Sigmoid colon (tissue), 4 donors: ENCODE data around the gene ZNF79.

Experiments used
- POLR2AphosphoS5 ChIP-seq, 4 donors: sonication (generic); formaldehyde crosslinking; IDR thresholded peaks; one replicate each; pipeline ENCODE4 v1.6.1; 2017; ENCODE audit warnings: antibody characterized with exemption in 4 of 4
- TF ChIP-seq, protein P1 (sequence below), 4 experiments: fragments of 450-650 bp in 3 of 4; fragments of 200-600 bp in 1 of 4; IDR thresholded peaks; one replicate each; pipeline ENCODE4 v1.5.1; 2016 to 2019; ENCODE audit warnings: antibody characterized with exemption in 4 of 4, mild to moderate bottlenecking in 3 of 4, moderate library complexity in 2 of 4

DNA sequence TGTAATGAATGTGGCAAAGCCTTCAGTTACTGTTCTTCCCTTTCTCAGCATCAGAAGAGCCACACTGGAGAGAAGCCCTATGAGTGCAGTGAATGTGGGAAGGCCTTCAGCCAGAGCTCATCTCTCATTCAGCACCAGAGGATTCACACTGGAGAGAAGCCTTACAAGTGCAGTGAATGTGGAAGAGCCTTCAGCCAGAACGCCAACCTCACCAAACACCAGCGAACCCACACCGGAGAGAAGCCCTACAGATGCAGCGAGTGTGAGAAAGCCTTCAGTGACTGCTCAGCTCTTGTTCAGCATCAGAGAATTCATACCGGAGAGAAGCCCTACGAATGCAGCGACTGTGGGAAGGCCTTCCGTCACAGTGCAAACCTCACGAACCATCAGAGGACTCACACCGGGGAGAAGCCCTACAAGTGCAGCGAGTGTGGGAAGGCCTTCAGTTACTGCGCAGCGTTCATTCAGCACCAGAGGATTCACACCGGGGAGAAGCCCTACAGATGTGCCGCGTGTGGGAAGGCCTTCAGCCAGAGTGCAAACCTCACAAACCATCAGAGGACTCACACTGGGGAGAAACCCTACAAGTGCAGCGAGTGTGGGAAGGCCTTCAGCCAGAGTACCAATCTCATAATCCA, 20.2 kb downstream of the ZNF79 start:
- TF ChIP-seq, protein P1, sequence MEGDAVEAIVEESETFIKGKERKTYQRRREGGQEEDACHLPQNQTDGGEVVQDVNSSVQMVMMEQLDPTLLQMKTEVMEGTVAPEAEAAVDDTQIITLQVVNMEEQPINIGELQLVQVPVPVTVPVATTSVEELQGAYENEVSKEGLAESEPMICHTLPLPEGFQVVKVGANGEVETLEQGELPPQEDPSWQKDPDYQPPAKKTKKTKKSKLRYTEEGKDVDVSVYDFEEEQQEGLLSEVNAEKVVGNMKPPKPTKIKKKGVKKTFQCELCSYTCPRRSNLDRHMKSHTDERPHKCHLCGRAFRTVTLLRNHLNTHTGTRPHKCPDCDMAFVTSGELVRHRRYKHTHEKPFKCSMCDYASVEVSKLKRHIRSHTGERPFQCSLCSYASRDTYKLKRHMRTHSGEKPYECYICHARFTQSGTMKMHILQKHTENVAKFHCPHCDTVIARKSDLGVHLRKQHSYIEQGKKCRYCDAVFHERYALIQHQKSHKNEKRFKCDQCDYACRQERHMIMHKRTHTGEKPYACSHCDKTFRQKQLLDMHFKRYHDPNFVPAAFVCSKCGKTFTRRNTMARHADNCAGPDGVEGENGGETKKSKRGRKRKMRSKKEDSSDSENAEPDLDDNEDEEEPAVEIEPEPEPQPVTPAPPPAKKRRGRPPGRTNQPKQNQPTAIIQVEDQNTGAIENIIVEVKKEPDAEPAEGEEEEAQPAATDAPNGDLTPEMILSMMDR (IDR thresholded peaks at IDR 0.05): no peak
- TF ChIP-seq POLR2AphosphoS5 (IDR thresholded peaks at IDR 0.05): no peak
